ENCODE measurements around the gene EPHX1.

Gene EPHX1

DNA sequence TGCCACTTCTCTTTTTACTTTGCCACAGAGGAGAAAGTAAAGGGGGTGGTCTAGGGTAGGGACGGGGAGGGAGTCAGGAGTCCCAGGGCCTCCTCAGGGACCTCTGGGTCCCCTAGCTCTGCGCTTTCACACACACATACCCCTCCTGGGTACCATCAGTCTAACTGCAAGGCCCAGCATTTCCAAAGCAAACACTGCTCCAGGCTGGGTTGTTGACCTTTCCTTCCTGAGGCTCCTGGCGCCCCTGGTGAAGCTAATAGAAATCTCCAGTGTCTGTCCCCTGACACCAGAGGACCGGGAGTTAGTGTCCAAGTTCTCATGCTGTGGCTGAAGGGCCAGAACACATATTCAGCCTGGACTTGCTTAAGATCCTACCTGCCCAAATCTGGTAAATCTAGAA lies 68.4 kb downstream of the EPHX1 start:
- no peak overlapping the region for H3K4me3 ChIP-seq (replicated peaks; ENCODE audit: low read depth, low read length)
- TF ChIP-seq, protein P1, sequence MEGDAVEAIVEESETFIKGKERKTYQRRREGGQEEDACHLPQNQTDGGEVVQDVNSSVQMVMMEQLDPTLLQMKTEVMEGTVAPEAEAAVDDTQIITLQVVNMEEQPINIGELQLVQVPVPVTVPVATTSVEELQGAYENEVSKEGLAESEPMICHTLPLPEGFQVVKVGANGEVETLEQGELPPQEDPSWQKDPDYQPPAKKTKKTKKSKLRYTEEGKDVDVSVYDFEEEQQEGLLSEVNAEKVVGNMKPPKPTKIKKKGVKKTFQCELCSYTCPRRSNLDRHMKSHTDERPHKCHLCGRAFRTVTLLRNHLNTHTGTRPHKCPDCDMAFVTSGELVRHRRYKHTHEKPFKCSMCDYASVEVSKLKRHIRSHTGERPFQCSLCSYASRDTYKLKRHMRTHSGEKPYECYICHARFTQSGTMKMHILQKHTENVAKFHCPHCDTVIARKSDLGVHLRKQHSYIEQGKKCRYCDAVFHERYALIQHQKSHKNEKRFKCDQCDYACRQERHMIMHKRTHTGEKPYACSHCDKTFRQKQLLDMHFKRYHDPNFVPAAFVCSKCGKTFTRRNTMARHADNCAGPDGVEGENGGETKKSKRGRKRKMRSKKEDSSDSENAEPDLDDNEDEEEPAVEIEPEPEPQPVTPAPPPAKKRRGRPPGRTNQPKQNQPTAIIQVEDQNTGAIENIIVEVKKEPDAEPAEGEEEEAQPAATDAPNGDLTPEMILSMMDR (IDR thresholded peaks at IDR 0.05; ENCODE audit: low read depth, low read length, missing control alignments), result no peak
- DNase-seq (ENCODE audit: extremely low read depth, low read depth), result no peak

DNA sequence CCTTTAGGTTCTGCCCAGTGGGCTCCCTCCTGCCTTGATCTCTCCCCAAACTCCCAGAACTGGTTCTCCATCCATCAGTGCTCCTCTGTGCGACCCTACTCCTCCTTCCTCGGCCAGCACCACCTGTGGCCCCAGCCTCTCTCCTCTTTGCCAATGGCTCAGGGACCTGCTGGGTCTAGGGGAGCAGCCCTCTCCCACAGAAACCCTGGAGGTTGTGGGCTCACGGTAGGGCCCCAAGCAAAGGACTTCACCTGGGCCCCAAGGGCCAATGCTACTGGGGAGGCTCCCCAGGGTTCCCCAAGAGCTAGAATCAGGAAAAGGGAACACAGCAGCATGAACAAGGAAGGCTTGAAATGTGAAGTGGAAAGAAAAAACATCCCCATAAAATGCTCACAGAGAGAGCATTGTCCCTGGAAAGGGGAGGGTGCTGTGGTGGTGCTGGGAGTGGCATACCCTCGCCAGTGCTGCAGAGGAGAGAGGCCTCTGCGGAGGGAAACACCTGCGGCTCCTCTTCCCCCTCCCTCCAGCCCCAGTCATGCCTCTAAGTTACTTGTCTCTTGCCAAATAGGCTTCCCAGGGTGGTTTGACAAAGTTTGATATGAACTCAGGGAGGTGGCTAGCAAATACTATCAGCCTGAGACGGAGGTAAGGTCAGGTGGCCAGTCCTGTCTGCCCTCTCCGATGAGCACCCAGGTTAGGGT lies 69.7 kb downstream of the EPHX1 start:
- no peak overlapping the region for H3K4me3 ChIP-seq (replicated peaks; ENCODE audit: low read depth, low read length)
- TF ChIP-seq, protein P1 (IDR thresholded peaks at IDR 0.05; ENCODE audit: low read depth, low read length, missing control alignments), result no peak
- DNase-seq (ENCODE audit: extremely low read depth, low read depth), result no peak

DNA sequence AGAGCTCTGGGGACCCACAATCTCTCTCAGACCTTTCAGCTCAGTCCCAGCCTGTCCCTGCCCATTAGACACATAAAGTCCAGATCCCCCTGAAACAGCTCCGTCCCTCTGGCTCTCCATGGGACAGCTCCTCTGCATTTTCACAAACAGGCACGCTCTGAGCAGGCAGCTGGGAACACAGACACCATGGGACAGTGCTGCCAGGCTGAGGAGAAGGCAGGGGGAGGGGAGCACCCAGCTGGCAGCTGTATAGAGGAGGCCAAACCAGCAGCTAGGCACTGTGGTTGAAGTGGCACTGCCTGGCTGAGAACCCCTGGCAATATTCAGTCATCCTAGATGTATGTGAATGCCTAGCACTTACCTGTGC lies 70.3 kb downstream of the EPHX1 start:
- TF ChIP-seq, protein P1 (IDR thresholded peaks at IDR 0.05; ENCODE audit: low read depth, low read length, missing control alignments), result no peak
- no peak for DNase-seq (ENCODE audit: extremely low read depth, low read depth)
- no peak overlapping the region for H3K4me3 ChIP-seq (replicated peaks; ENCODE audit: low read depth, low read length)

DNA sequence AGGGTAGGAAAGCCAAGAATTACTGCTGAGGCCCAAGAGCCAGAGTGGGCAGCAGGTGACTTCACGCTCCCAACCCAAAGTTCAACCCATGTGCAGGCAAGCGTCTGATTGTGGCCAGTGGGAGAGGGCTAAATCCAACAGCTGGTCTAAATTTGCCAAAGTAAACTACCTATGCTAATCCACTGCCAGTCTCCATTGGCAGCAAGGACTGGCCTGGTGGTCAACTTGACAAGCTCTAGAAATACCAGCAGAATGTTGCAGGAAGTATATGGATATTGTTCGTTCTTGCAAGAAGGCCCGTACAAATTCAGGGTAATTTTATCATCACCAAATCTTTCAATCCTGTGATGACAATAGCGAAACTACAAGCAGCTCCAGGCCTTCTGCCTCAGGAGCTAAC lies 70.7 kb downstream of the EPHX1 start:
- no peak for DNase-seq (ENCODE audit: extremely low read depth, low read depth)
- TF ChIP-seq, protein P1 (IDR thresholded peaks at IDR 0.05; ENCODE audit: low read depth, low read length, missing control alignments), result no peak
- H3K4me3 ChIP-seq (replicated peaks; ENCODE audit: low read depth, low read length), result peak overlapping the region; percentile 62; the same call in 1 of the 2 replicates

DNA sequence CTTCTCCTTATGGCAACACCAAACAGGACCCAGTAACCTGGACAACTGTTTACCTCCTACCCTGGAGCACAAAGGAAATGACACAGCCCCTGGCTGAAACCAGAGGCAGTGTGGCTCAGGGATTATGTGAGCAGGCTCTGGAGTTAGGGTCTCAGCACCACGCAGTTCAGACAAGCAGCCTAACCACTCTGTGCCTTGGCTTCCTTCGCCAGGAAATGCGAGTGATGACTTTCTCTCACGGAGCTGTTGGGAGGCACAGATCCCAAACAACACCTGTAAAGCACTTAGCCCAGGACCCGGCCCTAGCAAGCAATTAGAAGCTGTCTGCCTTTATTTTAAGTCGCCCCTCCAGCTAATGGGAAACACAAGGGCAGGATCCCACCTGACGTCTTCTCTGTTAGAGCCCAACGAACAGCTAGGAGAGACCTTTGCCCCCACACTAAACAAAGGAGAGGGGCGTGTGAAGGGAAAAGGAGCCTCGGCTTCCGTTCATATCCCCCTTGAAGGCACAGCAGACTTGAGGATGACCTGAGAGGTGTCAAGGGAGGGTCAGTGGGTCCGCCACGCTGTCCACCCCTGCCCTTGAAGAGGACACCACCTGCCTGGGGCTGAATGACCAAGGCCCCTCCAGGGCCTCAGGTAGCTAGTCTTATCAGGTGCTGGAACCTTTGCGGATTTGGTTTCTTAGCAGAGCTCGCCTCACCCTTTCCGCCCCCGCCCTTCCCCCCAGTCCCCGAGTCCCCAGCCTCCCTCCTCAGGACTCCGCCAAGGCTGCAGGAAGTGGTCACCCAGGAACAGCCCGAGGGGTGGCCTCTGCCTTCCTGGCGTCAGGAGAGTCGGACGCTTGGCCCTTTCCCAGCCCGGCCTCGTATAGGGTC lies 71.4 kb downstream of the EPHX1 start:
- TF ChIP-seq, protein P1 (IDR thresholded peaks at IDR 0.05; ENCODE audit: low read depth, low read length, missing control alignments), result no peak
- no peak for DNase-seq (ENCODE audit: extremely low read depth, low read depth)
- H3K4me3 ChIP-seq (replicated peaks; ENCODE audit: low read depth, low read length), result peak overlapping the region; percentile 62

DNA sequence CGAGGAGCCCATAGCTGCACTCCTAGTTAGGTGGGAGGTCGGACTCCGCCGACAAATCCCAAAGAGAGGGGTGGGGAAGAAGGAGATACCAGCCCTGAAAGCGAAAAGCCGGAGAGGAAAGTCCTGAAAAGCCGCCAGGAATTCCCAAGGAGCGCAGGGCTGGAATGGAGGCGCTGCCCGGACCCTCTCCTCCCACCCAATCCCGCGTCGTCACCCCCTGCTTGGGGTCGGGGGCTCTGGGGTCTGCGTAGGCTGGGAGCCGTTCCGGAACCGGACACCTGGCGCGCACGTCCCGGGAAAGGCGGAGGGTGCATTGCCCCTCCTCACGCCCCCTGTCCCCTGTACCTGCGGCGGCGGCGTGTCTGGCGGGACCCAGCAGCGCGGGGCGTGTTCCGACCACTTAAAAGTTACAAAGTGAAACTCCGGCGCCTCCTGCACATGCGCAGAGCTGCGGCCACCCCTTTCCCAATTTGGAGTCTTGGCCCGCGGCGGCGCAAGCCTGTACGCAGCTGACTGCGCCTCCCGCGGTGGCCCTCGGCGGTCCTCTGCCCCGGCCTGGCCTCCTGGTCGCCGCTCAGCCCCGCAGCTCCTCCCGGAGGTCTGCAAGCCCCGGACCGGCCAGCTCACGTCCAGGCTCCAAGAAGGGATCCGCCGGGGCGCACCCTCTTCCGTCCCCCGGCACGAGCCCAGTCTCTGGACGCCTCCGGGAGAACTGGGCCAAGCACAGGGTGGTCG lies 72.2 kb downstream of the EPHX1 start, which contains the start of gene TMEM63A:
TMEM63A (minus strand) TSS at position 422 of the 735 bp plus-strand sequence. CDS start 4,800 bp downstream, outside the sequence.
- peak; percentile 37 for DNase-seq (ENCODE audit: extremely low read depth, low read depth)
- TF ChIP-seq, protein P1 (IDR thresholded peaks at IDR 0.05; ENCODE audit: low read depth, low read length, missing control alignments), result peak; percentile 14

More for the DNA sequence above, 72.2 kb downstream of the EPHX1 start, which contains the start of gene TMEM63A:
- peak within 1 kb of the TSS; percentile 62 for H3K4me3 ChIP-seq (replicated peaks; ENCODE audit: low read depth, low read length)

All from HFF-Myc (cell line).